ENCODE results near the gene KCNIP3. TPM values are rescaled to one million over a fixed set of nuclear protein-coding genes. Genes with fewer than 3 reads are reported as not detected.

The KCNIP3 gene
- total RNA-seq, 2 donors from 2014 or later, result 1.6 to 2.9 TPM

DNA sequence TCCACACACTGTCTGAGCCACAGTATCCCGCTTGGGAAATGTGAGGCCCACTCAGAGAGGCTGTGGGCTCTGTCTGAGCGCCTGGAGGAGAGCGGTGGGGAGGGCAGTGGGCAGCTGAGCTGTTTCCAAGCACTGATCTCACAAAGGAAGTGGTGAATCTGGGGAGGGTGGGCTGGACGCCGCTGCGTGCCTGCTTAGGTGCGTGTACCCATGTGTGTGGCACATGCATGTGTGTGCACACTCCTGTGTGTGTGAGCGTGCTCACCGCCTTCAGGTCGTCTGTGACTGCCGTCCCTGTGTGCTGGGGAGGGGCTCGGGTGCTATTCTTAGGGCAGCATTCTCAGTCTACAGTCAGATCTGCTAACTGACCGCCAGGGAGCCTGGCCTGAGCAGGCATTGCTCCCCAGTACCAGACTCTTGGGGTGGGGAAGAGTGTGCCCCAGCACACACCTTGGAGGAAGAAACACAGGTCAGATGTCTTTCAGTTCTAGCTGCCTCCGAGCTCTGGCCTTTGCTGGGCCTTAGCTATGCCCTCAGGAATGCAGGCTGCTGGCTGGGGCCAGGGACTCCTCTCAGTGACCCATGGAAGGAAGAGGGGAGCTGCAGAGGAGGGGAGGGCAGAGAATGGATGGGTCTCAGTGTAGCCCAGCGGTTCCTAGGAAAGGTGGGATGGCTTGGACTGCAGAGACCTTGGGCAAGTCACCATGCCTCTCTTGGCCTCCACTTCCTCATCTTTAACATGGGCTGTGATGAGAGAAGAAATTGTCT lies 31.4 kb downstream of the KCNIP3 start:
- Histone ChIP-seq H3K4me3 (no peak overlapping the region), H3K27ac (no peak overlapping the region), H3K27me3 (no peaks in the 10 kb centered on the region), H3K36me3 (replicated peaks in 1 of 2; ENCODE audit: insufficient read depth in 1 of 2, low read depth in 2 of 2) (no peaks in the 10 kb centered on the region), H3K9me3 (no peaks in the 10 kb centered on the region), H3K4me1 (peaks cover 5% of the 10 kb centered on the region)
- intact Hi-C loops (cut with DNase I), result no loop called here
- DNase-seq, result no peak
- TF ChIP-seq POLR2A (IDR thresholded peaks at IDR 0.05), result no peak
- TF ChIP-seq, protein P1, sequence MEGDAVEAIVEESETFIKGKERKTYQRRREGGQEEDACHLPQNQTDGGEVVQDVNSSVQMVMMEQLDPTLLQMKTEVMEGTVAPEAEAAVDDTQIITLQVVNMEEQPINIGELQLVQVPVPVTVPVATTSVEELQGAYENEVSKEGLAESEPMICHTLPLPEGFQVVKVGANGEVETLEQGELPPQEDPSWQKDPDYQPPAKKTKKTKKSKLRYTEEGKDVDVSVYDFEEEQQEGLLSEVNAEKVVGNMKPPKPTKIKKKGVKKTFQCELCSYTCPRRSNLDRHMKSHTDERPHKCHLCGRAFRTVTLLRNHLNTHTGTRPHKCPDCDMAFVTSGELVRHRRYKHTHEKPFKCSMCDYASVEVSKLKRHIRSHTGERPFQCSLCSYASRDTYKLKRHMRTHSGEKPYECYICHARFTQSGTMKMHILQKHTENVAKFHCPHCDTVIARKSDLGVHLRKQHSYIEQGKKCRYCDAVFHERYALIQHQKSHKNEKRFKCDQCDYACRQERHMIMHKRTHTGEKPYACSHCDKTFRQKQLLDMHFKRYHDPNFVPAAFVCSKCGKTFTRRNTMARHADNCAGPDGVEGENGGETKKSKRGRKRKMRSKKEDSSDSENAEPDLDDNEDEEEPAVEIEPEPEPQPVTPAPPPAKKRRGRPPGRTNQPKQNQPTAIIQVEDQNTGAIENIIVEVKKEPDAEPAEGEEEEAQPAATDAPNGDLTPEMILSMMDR (IDR thresholded peaks at IDR 0.05), result no peak
- no peak for ATAC-seq
- WGBS, 2 donors, result 77 to 85% methylated on average over 5 to 15 of the region's 15 CpGs

DNA sequence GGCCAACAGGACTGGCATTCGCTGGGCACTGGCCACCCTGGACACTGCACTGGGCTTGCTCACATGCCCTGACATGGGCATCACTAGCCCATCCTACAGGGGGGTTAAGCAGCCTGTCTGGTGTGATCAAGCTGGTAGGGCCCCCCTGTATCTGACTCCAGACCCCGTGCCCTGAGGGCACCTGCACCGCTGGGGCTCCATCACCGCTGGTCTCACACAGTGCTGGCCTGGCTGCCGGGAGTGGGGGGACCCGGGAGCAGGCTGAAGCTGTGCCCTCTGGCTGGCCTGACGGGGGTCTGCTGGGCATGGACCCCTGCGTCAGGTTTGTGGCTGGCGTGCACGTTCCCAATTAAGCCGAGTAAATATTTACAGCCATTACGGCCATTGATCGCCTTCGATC lies 32.3 kb downstream of the KCNIP3 start:
- no peak for ATAC-seq
- no peaks in the 10 kb centered on the region for H3K27me3 ChIP-seq

DNA sequence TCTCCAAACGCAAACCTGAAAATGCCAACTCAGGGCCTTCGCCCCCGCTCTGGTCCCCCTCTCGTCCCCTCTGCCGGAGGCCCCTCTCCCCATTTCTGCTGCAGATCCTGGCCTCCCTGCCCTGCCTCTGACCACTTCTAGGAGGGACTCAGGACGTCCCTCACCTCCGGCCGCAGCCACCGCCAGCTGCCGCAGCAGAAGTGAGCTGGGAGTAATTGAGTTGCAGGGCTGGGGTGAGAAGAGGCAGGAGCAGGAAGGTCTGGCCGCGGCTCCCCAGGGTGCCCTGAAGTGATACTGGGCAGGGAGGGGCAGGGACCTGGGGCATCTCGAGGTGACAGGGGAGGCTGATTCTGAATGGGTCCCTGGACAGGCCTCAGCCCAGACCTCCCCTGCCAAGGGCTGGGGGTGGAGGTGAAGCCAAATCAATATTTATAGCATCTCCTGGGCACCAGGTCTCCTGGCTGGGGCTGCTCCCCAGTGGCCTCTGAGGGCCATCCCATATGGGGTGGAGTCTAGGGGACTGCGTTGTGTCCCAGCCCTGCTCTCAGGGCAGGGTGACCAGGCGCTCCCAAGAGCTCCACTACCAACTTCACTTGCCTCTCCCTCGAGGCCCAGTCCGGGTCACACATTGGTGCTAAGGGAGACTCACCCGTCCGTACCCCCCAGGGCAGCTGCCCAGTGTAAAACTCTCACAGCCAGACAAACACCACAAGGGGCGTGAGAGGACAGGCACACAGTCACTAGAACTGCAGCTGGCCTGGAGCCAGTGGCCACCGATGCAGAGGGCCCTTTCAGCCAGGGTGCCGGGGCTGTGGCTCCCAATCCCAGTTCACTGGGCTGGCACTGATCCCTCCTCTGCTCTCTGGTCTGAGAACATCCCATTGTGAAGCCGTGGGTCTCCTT lies 33.0 kb downstream of the KCNIP3 start:
- no peak for TF ChIP-seq POLR2A (IDR thresholded peaks at IDR 0.05)
- TF ChIP-seq, protein P1 (IDR thresholded peaks at IDR 0.05), result peak in 1 of 7 experiments; percentile 4
- H3K27ac ChIP-seq, result no peak overlapping the region
- H3K27me3 ChIP-seq, result no peaks in the 10 kb centered on the region
- WGBS, 2 donors, result 65 to 72% methylated on average over 10 to 23 of the region's 23 CpGs
- DNase-seq (peak in 2 of 4 donors; percentile 27 to 45), ATAC-seq (peak; percentile 13)
- no peak overlapping the region for H3K4me3 ChIP-seq
- intact Hi-C loops (cut with DNase I), result no loop called here
- H3K4me1 ChIP-seq, result peaks cover 5% of the 10 kb centered on the region
- no peaks in the 10 kb centered on the region for H3K36me3 ChIP-seq (replicated peaks in 1 of 2; ENCODE audit: insufficient read depth in 1 of 2, low read depth in 2 of 2)
- H3K9me3 ChIP-seq, result no peaks in the 10 kb centered on the region

More for the DNA sequence above, 32.3 kb downstream of the KCNIP3 start:
- H3K4me1 ChIP-seq, result peaks cover 5% of the 10 kb centered on the region
- DNase-seq, result no peak
- H3K36me3 ChIP-seq (replicated peaks in 1 of 2; ENCODE audit: insufficient read depth in 1 of 2, low read depth in 2 of 2), result no peaks in the 10 kb centered on the region
- H3K27ac ChIP-seq, result no peak overlapping the region
- TF ChIP-seq POLR2A (IDR thresholded peaks at IDR 0.05), result no peak
- TF ChIP-seq, protein P1 (IDR thresholded peaks at IDR 0.05), result no peak
- intact Hi-C loops (cut with DNase I), result no loop called here
- H3K9me3 ChIP-seq, result no peaks in the 10 kb centered on the region
- WGBS, 2 donors, result 79 to 91% methylated on average over 8 to 14 of the region's 14 CpGs
- no peak overlapping the region for H3K4me3 ChIP-seq

DNA sequence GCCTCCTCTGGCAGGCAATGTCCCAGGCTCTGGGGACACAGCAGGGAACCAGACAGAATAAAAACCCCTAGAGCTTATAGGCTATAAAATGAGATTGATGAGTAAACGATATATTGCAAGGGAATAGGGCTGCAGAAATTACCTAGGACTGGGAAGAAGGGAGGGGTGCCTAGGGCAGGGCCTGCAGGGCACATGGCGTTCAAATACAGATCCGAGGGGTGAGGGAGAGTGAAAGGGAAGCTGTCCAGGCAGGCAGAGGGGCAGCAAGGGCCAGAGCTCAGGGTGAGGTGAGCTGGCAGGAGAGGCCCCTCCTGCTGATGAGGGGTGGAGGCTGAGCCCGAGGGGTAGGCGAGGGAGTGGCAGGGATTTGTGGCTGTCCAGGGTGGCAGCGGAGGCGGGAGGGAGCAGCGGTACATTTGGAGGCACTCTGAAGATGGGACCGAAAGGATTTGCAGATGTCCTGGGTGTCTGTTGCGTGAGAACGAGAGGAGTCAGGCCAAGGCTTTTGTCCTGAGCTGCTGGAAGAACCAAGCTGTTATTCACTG lies 33.7 kb downstream of the KCNIP3 start:
- H3K4me3 ChIP-seq, result no peak overlapping the region
- intact Hi-C loops (cut with DNase I), result no loop called here
- TF ChIP-seq, protein P1 (IDR thresholded peaks at IDR 0.05), result no peak
- no peak for TF ChIP-seq POLR2A (IDR thresholded peaks at IDR 0.05)
- DNase-seq (no peak), ATAC-seq (no peak)
- peaks cover 5% of the 10 kb centered on the region for H3K4me1 ChIP-seq
- H3K36me3 ChIP-seq (replicated peaks in 1 of 2; ENCODE audit: insufficient read depth in 1 of 2, low read depth in 2 of 2), result no peaks in the 10 kb centered on the region
- H3K9me3 ChIP-seq, result no peaks in the 10 kb centered on the region
- no peaks in the 10 kb centered on the region for H3K27me3 ChIP-seq
- WGBS, 2 donors, result 82 to 84% methylated on average over 11 of the region's 11 CpGs
- H3K27ac ChIP-seq, result no peak overlapping the region

Data from body of pancreas (tissue), 4 donors.